B cell (primary cell): Measurements from ENCODE around the gene CPE.

Source experiments
- EZH2 ChIP-seq: IDR thresholded peaks from 2 replicates; pipeline ENCODE4 v1.6.1; 2012; ENCODE audit warnings: borderline replicate concordance, low read depth, mild to moderate bottlenecking, moderate library complexity, low read length; ENCODE audit not compliant: insufficient read depth, poor library complexity, severe bottlenecking
- TF ChIP-seq, protein P1 (sequence below): fragments of 200-600 bp; IDR thresholded peaks from one replicate; pipeline ENCODE4 v1.8.0; 2022; ENCODE audit warnings: antibody characterized with exemption, mild to moderate bottlenecking

DNA sequence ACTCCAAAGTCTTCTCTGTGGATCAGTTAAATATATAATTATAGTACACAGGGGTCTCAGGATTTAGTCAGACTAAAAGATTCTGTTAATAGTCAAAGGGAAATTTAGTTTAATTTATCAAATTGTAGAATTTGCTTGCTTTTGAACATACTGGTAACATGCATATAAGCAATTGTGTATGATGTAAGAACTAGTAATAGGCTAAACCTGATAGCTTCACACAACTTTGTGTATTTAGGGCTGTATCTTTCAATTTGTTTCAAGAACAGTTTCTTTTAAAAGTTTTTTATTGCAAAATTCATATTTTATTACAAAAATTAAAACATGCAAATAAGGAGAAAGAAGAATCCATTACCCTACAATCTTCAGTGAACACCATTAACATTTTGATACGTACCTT, 99.5 kb downstream of the CPE start:
- TF ChIP-seq, protein P1, sequence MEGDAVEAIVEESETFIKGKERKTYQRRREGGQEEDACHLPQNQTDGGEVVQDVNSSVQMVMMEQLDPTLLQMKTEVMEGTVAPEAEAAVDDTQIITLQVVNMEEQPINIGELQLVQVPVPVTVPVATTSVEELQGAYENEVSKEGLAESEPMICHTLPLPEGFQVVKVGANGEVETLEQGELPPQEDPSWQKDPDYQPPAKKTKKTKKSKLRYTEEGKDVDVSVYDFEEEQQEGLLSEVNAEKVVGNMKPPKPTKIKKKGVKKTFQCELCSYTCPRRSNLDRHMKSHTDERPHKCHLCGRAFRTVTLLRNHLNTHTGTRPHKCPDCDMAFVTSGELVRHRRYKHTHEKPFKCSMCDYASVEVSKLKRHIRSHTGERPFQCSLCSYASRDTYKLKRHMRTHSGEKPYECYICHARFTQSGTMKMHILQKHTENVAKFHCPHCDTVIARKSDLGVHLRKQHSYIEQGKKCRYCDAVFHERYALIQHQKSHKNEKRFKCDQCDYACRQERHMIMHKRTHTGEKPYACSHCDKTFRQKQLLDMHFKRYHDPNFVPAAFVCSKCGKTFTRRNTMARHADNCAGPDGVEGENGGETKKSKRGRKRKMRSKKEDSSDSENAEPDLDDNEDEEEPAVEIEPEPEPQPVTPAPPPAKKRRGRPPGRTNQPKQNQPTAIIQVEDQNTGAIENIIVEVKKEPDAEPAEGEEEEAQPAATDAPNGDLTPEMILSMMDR, result no peak
- TF ChIP-seq EZH2, result no peak
